ENCODE measurements around the gene LPA.

Gene LPA

DNA sequence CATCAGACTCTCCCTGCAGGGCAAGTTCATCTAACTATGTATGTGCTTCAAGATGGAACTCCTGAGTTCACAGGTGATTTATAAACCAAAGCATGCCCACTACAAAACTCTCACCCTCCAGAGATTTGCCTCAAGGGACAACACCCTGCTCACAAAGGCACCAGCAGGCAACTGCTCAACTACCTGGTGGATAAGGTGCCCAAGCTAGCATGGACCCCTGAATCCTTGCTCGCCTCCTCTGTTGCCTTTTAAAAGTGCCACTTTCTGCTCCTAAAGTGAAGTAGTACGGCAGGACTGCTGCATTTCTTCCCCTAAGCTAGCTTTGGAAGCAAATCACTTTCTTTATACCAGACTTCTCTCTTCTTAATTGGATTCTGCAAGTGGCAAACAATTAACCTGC, 1.2 kb downstream of the LPA start:
- H3K27me3 ChIP-seq (ENCODE audit: insufficient read depth, poor library complexity, severe bottlenecking), result no peaks in the 10 kb centered on the region
- TF ChIP-seq POLR2AphosphoS5 (IDR thresholded peaks at IDR 0.05; ENCODE audit: low read depth) (no peak), SPI1 (IDR thresholded peaks at IDR 0.05; ENCODE audit: borderline replicate concordance, low read depth) (no peak), GABPA (IDR thresholded peaks at IDR 0.05; ENCODE audit: low read depth) (no peak)
- TF ChIP-seq, protein P1, sequence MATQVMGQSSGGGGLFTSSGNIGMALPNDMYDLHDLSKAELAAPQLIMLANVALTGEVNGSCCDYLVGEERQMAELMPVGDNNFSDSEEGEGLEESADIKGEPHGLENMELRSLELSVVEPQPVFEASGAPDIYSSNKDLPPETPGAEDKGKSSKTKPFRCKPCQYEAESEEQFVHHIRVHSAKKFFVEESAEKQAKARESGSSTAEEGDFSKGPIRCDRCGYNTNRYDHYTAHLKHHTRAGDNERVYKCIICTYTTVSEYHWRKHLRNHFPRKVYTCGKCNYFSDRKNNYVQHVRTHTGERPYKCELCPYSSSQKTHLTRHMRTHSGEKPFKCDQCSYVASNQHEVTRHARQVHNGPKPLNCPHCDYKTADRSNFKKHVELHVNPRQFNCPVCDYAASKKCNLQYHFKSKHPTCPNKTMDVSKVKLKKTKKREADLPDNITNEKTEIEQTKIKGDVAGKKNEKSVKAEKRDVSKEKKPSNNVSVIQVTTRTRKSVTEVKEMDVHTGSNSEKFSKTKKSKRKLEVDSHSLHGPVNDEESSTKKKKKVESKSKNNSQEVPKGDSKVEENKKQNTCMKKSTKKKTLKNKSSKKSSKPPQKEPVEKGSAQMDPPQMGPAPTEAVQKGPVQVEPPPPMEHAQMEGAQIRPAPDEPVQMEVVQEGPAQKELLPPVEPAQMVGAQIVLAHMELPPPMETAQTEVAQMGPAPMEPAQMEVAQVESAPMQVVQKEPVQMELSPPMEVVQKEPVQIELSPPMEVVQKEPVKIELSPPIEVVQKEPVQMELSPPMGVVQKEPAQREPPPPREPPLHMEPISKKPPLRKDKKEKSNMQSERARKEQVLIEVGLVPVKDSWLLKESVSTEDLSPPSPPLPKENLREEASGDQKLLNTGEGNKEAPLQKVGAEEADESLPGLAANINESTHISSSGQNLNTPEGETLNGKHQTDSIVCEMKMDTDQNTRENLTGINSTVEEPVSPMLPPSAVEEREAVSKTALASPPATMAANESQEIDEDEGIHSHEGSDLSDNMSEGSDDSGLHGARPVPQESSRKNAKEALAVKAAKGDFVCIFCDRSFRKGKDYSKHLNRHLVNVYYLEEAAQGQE (IDR thresholded peaks at IDR 0.05; ENCODE audit: insufficient replicate concordance, low read depth), result no peak
- TF ChIP-seq, protein P2, sequence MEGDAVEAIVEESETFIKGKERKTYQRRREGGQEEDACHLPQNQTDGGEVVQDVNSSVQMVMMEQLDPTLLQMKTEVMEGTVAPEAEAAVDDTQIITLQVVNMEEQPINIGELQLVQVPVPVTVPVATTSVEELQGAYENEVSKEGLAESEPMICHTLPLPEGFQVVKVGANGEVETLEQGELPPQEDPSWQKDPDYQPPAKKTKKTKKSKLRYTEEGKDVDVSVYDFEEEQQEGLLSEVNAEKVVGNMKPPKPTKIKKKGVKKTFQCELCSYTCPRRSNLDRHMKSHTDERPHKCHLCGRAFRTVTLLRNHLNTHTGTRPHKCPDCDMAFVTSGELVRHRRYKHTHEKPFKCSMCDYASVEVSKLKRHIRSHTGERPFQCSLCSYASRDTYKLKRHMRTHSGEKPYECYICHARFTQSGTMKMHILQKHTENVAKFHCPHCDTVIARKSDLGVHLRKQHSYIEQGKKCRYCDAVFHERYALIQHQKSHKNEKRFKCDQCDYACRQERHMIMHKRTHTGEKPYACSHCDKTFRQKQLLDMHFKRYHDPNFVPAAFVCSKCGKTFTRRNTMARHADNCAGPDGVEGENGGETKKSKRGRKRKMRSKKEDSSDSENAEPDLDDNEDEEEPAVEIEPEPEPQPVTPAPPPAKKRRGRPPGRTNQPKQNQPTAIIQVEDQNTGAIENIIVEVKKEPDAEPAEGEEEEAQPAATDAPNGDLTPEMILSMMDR (IDR thresholded peaks at IDR 0.05; ENCODE audit: insufficient read depth, low read length), result no peak
- no peak for DNase-seq (ENCODE audit: low read depth in 1 of 2, low spot score in 1 of 2)

DNA sequence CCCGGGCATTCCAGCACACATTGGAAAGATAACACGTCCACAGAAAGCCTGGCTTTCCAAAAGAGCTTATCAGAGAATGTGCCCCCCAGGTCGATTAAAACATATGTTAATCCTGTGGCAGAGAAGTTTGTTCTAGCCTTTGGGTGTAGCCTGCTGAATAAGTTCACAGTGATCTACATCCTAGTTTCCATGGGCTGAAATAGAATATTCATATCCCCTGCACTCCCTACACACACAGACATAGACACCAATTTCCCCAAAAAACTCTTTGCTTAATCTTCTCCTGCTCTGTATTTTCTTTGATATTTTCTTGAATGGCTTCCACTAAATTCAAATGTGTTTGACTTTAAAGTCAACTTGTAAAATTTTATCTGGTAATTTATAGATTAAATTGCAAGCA, 1.6 kb downstream of the LPA start:
- no peak for DNase-seq (ENCODE audit: low read depth in 1 of 2, low spot score in 1 of 2)
- TF ChIP-seq, protein P1 (IDR thresholded peaks at IDR 0.05; ENCODE audit: insufficient replicate concordance, low read depth), result no peak
- TF ChIP-seq POLR2AphosphoS5 (IDR thresholded peaks at IDR 0.05; ENCODE audit: low read depth) (no peak), GABPA (IDR thresholded peaks at IDR 0.05; ENCODE audit: low read depth) (no peak), SPI1 (IDR thresholded peaks at IDR 0.05; ENCODE audit: borderline replicate concordance, low read depth) (no peak)
- TF ChIP-seq, protein P2 (IDR thresholded peaks at IDR 0.05; ENCODE audit: insufficient read depth, low read length), result no peak
- H3K4me3 ChIP-seq (replicated peaks; ENCODE audit: insufficient read depth, low read length), result no peak overlapping the region
- no peak overlapping the region for H3K27ac ChIP-seq (replicated peaks)
- no peaks in the 10 kb centered on the region for H3K27me3 ChIP-seq (ENCODE audit: insufficient read depth, poor library complexity, severe bottlenecking)

More for the DNA sequence above, 1.2 kb downstream of the LPA start:
- Histone ChIP-seq H3K27ac (replicated peaks) (no peak overlapping the region), H3K4me3 (replicated peaks; ENCODE audit: insufficient read depth, low read length) (no peak overlapping the region)

DNA sequence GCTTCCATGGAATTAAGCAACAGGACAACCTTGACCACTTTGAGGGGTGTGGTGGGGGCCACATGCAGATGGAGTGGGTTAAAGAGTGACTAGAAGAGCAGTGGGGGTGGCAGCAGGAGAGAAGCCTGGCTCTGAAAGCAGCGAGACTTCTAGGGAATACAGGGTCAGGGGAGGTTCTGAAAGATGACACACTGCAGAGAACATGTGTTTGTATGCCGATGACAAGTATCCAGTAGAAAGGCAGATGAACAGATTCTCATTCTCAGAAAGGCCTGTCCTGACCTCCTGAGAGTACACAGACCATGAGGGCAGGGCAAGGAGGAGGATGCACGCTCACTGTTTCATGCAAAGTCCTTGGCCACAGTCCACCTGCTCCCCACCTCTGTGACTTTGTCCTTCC, 2.9 kb downstream of the LPA start:
- DNase-seq (ENCODE audit: low read depth in 1 of 2, low spot score in 1 of 2), result no peak
- Histone ChIP-seq H3K27me3 (ENCODE audit: insufficient read depth, poor library complexity, severe bottlenecking) (no peaks in the 10 kb centered on the region), H3K27ac (replicated peaks) (no peak overlapping the region), H3K4me3 (replicated peaks; ENCODE audit: insufficient read depth, low read length) (no peak overlapping the region)
- TF ChIP-seq, protein P1 (IDR thresholded peaks at IDR 0.05; ENCODE audit: insufficient replicate concordance, low read depth), result no peak

- TF ChIP-seq GABPA (IDR thresholded peaks at IDR 0.05; ENCODE audit: low read depth) (no peak), SPI1 (IDR thresholded peaks at IDR 0.05; ENCODE audit: borderline replicate concordance, low read depth) (no peak), POLR2AphosphoS5 (IDR thresholded peaks at IDR 0.05; ENCODE audit: low read depth) (no peak)
- TF ChIP-seq, protein P1 (IDR thresholded peaks at IDR 0.05; ENCODE audit: insufficient replicate concordance, low read depth), result no peak
- TF ChIP-seq, protein P2 (IDR thresholded peaks at IDR 0.05; ENCODE audit: insufficient read depth, low read length), result no peak
- no peak overlapping the region for H3K27ac ChIP-seq (replicated peaks)
- H3K27me3 ChIP-seq (ENCODE audit: insufficient read depth, poor library complexity, severe bottlenecking), result no peaks in the 10 kb centered on the region
- no peak overlapping the region for H3K4me3 ChIP-seq (replicated peaks; ENCODE audit: insufficient read depth, low read length)
- no peak for DNase-seq (ENCODE audit: low read depth in 1 of 2, low spot score in 1 of 2)
Measured at GRCh38 chr6:160659562-160659961, 4.5 kb downstream of the LPA start.
